Kidney capillary endothelial cell (primary cell): Measurements from ENCODE around the gene TTLL12.

Experiments
- DNase-seq: peaks from one replicate; pipeline ENCODE4 v3.0.0-alpha.2; 2018; ENCODE audit warnings: low spot score

Gene TTLL12

DNA sequence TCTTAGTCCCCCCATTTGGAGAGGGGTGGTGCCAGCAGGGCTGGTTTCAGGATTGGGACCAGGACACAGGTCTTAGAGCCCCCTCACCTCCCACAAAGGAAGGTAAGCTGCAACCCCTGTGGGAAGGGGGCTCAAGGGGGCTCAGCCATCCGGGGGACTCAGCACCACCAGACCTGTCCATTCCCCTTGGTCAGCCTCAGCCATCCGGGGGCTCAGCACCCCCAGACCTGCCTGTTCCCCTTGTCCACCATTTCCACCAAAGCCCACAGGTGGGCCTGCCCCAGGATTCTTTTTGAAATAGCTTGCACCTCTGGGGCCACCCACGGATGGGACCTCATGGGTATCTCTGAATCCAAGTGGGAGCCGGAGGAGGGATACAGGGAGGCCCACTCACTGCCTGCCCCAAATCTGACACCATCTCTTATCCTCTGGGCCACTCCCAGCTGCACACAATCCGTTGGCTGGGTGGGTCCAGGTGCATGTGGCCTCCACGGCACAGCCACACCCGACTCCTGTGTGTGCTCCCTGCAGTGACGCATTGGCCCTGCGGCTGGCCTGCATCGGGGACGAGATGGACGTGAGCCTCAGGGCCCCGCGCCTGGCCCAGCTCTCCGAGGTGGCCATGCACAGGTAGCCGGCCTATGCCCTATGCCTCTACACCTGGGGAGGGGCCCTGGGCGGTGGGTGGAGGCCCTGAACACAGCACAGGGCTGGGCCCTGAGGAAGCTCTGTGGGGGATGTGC is 59.6 kb downstream of the TTLL12 start:
- no peak for DNase-seq

DNA sequence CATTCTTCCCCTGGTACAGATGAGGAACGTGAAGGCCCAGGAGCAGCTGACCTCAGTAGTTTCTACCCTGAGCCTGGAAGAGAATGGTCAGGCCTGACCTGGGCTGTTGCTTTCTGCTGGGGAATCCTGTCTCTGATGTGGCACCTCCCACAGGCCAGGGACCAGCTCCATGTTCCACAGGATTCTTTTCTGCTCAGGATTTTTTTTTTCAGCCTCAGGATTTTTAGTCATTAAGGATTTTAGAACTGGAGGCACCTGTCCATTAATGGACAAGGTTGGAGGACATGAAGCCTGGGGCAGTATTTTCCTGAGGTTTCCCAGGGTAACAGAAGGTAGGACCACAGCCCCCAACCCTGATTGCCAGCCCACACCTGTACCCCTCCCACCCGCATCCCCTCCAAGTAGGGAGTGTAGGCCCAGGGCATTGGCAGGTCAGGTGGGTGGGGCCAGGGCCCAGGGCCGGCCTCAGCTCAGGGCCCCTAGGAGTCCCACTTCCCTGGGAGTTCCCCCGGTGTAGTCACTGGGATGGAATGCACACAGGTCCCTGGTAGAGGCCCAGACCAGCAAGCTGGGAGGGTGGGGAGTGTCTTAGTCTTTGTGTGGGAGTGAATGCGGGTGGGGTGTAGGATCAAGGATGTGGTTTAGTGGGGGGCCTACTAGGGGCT is 60.3 kb downstream of the TTLL12 start:
- no peak for DNase-seq

DNA sequence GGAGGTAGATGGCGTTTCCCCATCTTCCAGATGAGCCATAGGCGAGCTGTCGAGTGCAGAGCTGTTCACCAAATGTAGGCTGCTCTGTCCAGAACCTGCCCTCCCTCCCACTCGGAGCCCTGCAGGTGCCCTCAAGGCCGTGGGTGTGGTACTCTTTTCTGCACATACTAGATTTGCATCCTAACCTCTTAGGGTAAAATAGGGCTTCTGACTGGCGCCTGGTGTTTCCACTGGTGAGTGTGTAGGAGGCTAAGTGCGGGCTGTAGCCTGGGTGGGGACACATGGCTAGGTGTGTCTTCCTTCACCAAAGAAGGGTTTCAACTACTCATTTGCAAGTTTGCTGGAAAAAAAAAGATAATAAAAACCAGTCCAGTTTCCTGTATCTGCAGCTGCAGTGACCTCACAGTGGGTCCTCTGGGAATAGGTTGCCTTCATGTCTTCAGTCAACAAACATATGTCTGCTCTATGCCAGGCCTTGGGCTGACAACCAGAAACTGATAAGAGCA is 67.9 kb downstream of the TTLL12 start:
- no peak for DNase-seq

DNA sequence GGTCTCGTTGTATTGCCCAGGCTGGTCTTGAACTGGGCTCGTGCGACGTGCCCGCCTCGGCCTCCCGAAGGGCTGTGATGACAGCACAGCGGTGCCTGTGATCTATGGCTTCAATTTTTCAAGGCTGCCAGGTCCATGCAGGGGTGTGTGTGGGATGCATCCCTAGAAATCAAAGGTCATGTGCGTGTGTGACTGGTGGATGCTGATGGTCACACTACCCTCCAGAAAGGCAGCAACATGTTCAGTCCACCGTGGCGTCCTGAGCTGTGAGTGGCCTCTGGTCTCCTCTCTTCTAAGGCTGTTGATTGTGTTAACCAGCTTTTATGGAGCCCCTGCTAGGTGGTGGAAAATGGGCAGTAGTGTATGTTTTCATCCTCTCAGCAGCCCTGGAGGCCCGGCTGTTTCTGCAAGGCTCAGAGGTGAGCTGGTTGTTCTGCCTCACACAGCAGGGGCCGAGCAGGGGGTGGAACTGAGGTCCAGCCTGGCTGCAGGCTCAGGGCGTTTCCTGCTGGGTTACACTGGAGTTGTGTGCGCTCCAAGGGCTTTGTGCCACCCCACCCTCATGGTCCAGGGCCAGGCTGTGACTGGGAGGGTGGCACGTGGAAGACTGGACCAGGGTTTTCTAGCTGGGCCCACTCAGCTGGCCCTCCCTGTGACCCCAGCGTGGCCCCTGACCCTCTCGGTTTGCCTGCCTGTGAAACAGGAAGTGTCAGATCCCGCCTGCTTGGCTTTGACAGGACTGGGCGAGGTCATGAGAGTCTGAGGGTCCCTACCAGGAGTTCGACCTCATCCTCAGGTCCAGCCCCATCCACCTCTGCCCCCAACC is 68.7 kb downstream of the TTLL12 start:
- DNase-seq, result no peak

DNA sequence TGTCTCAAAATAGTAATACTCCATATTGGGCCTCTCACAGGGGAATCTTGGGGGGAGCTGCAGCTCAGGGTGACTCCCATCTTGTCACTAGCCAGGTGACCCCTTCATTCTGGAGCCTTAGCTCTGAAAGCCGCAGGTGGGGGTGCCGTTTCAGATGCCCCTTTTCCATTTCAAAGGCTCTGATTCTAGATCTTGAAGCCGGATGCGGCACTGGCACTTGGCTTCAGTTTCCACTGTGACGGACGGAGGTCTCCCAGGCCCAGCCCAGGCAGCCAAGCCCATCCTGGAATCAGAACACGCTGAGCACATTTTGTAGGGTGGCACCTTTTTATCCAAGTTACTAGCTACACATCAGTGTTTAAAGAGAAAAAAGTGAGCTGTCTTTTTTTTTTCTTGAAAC is 70.0 kb downstream of the TTLL12 start:
- no peak for DNase-seq
